Astrocyte of the cerebellum (primary cell): Measurements from ENCODE around the gene ZBTB20.

ENCODE experiments used
- DNase-seq: peaks from one replicate; pipeline ENCODE4 v3.0.0-alpha.2; 2011; ENCODE audit warnings: low read depth
- H3K4me3 ChIP-seq: 2 replicates; pipeline ENCODE4 v1.5.1; 2011; ENCODE audit warnings: mild to moderate bottlenecking, low read depth, low read length, moderate library complexity
- CTCF ChIP-seq: IDR thresholded peaks from 2 replicates; pipeline ENCODE4 v1.5.1; 2012; ENCODE audit warnings: low read length, low read depth, moderate library complexity, mild to moderate bottlenecking; ENCODE audit errors: missing control alignments
- in situ Hi-C: cut with HindIII; loops from 2 replicates; pipeline ENCODE4 v1.10.0; 2017; ENCODE audit warnings: low sequenced_read_pairs

Gene ZBTB20

GRCh38 chr3:114861666-114862065 is 285.4 kb downstream of the ZBTB20 start:
- H3K4me3 ChIP-seq, result no peak overlapping the region
- no peak for TF ChIP-seq CTCF
- in situ Hi-C loops, result no loop called here
- DNase-seq, result no peak

DNA sequence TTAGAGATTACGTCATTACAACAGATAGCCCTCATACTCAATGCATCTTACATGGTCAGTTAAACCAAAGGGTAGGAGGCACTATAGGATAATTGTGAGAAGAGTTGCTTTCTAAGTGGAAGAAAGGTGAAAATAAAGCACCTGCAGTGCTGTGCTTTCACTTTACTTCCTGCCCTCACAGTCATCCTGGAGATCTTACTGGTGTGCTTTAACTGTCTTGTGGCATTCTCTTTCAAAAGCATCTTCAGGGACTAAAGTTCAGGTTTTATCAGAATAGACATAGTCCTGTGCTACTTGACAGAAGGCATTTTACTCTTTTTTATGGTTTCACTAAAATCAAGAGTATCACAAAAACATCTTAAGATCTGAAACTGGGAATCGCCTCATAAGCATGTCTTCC is 286.6 kb downstream of the ZBTB20 start:
- in situ Hi-C loops, result no loop called here
- no peak for DNase-seq
- no peak for TF ChIP-seq CTCF
- H3K4me3 ChIP-seq, result no peak overlapping the region

GRCh38 chr3:114858329-114858728 is 288.8 kb downstream of the ZBTB20 start:
- no peak for TF ChIP-seq CTCF
- no peak overlapping the region for H3K4me3 ChIP-seq
- in situ Hi-C loops, result no loop called here
- no peak for DNase-seq

DNA sequence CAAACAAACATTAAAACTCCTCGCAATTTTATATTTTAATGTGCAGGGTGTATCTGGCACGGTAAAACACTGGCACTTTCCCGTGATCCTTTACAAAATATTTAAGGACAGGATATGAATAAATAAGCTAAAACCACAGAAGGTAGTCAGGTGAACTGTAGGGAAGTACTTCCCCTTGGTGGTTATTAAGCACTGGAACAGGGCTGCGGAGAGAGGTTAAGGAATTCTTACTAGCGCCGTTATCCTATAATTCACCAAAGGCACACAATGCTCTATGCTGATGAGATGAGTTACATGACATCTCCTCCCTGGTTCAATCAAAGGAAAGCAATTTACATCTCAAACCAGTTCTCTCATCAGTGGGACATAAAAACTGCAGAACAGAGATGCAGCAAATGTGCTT is 289.8 kb downstream of the ZBTB20 start:
- TF ChIP-seq CTCF, result no peak
- in situ Hi-C loops, result no loop called here
- no peak for DNase-seq
- H3K4me3 ChIP-seq, result no peak overlapping the region

DNA sequence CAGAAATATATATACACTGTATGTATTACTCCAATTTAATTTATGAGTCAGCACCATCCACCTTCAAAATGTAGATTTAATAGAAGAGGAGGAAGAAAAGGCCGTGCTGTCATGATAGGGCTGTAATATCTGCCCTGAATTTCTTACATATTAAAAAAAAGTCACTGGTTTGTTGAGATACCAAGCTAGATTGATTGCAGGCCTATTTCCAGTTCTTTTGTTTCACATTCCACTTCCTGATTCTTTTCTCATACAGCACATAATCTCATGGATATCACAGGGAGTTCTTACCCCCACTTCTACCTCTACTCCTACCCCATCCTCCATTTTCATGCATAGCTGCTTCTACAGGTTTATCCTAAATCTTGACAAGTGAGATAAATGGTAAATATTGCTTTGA is 290.3 kb downstream of the ZBTB20 start:
- H3K4me3 ChIP-seq, result no peak overlapping the region
- in situ Hi-C loops, result no loop called here
- TF ChIP-seq CTCF, result no peak
- no peak for DNase-seq

GRCh38 chr3:114855839-114856238 is 291.2 kb downstream of the ZBTB20 start:
- no peak for TF ChIP-seq CTCF
- in situ Hi-C loops, result no loop called here

GRCh38 chr3:114852966-114853365 is 294.1 kb downstream of the ZBTB20 start:
- no peak for TF ChIP-seq CTCF
- in situ Hi-C loops, result no loop called here
- no peak for DNase-seq
- no peak overlapping the region for H3K4me3 ChIP-seq

More at GRCh38 chr3:114855839-114856238, 291.2 kb downstream of the ZBTB20 start:
- H3K4me3 ChIP-seq, result no peak overlapping the region
- DNase-seq, result no peak
